Measurements from ENCODE around the gene SORL1.

The SORL1 gene

DNA sequence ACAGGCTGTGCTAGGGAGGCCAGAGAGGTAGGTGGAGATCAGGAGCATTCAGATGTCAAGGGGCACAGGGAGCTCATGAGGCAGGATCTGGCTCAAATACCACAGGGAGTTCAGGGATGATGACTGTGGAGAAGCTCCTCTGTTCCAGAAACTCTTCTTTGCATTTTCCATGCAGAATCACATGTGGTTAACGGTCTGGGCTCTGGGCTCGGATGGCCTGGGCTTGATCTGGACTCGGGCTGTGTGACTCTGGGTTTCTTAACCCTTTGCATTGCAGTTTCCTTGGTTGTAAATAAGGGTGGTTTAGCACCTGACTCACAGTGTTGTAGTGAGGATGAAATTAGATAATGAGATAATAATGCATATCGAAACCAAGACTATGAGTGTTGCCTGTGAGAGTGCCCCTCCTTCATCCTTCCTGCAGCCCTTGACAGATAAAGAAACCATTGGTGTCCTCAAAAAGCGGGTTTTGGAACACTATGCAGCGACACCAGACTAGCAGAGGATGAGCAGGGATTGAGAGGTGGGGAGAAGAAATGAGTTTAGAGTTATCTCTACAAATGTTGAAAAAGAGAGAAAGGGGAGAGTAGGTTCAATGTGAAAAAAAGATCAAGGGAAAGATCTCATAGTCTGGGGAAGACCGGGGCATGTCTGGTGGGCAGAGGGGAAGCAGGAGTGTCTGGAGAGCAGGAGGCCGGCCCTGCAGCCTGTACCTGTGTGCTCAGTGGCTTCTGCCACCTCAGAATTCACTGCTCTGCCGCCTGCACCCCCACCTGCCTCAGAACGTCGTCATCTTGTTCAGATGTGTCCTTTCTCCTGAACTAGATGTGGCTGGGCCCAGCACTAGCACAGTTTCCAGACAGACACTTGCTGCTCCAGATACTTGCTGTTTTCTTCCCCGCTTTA is 198.5 kb downstream of the SORL1 start:
- DNase-seq (ENCODE audit: low read depth) = no peak
- TF ChIP-seq, protein P1, sequence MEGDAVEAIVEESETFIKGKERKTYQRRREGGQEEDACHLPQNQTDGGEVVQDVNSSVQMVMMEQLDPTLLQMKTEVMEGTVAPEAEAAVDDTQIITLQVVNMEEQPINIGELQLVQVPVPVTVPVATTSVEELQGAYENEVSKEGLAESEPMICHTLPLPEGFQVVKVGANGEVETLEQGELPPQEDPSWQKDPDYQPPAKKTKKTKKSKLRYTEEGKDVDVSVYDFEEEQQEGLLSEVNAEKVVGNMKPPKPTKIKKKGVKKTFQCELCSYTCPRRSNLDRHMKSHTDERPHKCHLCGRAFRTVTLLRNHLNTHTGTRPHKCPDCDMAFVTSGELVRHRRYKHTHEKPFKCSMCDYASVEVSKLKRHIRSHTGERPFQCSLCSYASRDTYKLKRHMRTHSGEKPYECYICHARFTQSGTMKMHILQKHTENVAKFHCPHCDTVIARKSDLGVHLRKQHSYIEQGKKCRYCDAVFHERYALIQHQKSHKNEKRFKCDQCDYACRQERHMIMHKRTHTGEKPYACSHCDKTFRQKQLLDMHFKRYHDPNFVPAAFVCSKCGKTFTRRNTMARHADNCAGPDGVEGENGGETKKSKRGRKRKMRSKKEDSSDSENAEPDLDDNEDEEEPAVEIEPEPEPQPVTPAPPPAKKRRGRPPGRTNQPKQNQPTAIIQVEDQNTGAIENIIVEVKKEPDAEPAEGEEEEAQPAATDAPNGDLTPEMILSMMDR (IDR thresholded peaks at IDR 0.05; ENCODE audit: control insufficient read depth, insufficient read depth, low read depth, low read length, missing control alignments) = no peak
- H3K4me3 ChIP-seq (ENCODE audit: control insufficient read depth, low read depth, low read length) = no peak overlapping the region

DNA sequence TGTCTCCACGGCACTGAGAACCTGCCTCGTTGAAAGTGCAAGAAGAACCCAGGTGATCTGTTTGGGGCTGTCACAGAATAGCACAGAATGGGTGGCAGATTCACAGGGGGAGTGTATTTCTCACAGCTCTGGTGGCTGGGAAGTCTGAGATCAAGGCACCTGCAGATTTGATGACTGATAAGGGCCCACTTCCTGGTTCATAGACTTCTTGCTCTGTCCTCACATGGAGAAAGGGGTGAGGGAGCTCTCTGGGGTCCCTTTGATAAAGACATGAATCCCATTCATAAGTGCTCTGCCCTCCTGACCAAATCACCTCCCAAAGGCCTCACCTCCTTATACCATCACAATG is 199.1 kb downstream of the SORL1 start:
- TF ChIP-seq, protein P1 (IDR thresholded peaks at IDR 0.05; ENCODE audit: control insufficient read depth, insufficient read depth, low read depth, low read length, missing control alignments) = no peak
- H3K4me3 ChIP-seq (ENCODE audit: control insufficient read depth, low read depth, low read length) = no peak overlapping the region
- no peak for DNase-seq (ENCODE audit: low read depth)

DNA sequence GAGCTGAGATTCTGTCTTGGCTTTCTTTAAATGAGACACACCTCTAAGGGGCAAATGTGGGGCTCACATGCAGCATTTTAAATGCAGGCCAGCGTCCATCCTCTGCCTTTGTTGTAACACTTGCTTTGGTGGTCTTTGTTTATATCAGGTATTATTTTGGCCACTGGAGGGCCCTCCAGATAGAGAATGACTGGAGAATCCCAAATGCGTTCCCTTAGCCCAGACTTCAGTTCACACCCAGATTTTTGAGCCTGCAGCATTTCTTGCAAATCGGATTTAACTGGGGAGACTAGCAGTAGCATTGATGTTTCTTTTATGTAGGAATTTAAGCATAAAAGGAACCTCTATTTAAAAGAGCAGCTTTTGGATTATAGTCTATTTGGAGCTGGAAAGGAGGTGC is 200.9 kb downstream of the SORL1 start:
- no peak for DNase-seq (ENCODE audit: low read depth)
- H3K4me3 ChIP-seq (ENCODE audit: control insufficient read depth, low read depth, low read length) = no peak overlapping the region
- TF ChIP-seq, protein P1 (IDR thresholded peaks at IDR 0.05; ENCODE audit: control insufficient read depth, insufficient read depth, low read depth, low read length, missing control alignments) = no peak

DNA sequence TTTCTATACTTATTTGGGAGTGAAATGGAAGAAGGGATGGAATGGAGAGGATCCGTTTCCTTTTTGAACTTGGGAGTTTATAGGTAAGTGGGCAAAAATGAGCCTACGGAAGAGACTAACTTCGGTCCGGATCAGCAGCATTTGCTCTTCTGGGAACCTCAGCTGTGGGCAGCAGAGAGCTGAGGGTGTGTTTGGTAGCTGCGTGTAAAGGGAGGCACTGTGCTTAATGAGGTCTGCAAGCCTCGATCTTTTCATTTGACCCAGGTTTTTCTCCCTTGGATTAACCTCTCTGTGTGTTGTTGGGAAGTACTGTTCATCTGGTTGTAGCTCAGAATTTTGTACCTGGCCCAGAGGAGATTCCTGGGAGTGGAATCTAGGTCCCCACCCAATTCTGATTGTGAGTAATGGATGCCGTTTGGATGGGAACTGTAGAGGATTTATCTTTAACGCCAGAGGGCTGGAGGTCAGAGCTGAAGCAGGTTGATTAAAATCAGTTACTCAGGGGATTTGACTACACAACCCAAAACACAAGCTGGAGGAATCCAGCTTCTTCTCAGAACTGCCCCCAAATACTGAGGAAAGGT is 202.2 kb downstream of the SORL1 start:
- no peak overlapping the region for H3K4me3 ChIP-seq (ENCODE audit: control insufficient read depth, low read depth, low read length)
- TF ChIP-seq, protein P1 (IDR thresholded peaks at IDR 0.05; ENCODE audit: control insufficient read depth, insufficient read depth, low read depth, low read length, missing control alignments) = no peak
- no peak for DNase-seq (ENCODE audit: low read depth)

DNA sequence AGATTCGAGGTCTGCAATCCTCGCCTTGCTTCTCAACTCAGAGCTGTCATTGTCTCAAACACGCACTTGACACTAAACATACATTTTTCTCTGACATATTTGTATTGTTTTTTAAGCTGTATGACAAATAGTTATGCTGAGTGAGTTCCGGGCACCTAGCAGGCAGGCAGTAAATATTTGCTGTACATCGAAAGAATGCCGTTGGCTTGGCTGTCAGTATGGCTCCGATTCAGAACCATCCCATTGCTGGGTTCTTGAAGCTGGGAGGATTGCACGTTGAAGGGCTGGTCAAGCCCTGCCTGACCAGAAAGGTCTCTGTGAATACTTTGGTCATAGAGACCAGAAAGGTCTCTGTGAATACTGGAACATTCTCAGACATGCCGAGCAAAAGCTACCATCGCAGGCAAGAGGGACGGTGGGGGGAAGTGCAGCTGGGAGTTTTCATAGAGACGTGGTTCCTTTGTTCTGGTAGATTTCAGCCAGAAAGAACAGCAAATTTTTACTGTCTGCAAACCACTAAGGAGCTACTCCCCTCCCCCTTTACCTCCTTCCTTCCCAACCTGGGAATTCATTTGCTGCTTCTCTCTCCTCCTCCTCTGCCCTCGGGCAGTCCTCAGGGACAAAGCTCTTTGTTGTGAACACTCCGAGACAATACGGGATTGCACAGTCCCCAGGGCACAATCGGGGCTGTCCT is 202.9 kb downstream of the SORL1 start:
- no peak for DNase-seq (ENCODE audit: low read depth)
- peak overlapping the region; percentile 43 for H3K4me3 ChIP-seq (ENCODE audit: control insufficient read depth, low read depth, low read length)
- TF ChIP-seq, protein P1 (IDR thresholded peaks at IDR 0.05; ENCODE audit: control insufficient read depth, insufficient read depth, low read depth, low read length, missing control alignments) = no peak

DNA sequence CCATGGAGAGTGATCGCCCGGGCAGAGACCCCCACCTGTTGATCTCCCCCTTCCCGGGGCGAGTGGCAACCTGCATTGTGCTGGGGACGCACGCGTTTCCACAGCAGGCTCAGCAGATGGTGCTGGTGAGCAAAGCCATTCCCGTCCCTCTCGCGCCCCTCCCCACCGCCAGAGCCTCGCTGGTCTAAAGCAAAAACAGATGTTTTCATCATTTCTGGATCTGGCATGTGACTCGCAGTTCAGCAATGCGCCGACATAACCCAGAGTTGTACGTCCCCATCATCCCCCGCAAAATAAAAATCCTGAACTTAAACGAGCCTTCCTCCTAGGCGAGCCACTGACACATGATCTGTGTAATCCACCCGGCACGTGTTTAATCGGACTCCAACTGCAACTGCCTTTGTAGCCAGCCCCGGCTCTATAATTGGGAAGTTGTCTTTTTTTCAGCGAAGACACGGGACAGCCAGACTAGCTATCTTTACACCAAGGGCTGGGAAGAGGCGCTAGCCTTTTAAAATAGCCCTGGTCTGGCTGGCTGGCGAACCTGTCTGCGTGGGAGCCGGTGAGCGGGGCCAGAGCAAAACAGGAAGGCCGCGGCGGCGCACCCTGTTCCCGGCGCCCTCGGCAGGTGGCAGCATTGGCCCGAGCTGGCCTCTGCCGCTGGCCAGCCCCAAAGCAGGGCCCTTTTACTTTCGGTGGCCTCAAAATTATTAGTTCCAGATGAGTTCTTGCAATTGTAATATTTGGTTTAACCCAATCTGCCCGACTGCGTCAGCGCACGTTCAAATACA is 203.6 kb downstream of the SORL1 start:
- DNase-seq (ENCODE audit: low read depth) = peak; percentile 96
- peak overlapping the region; percentile 43 for H3K4me3 ChIP-seq (ENCODE audit: control insufficient read depth, low read depth, low read length)
- TF ChIP-seq, protein P1 (IDR thresholded peaks at IDR 0.05; ENCODE audit: control insufficient read depth, insufficient read depth, low read depth, low read length, missing control alignments) = peak; percentile 97
